Caco-2 (cell line): ENCODE results near the gene CACNA1I. TPM values are rescaled to one million over a fixed set of nuclear protein-coding genes. Genes with fewer than 3 reads are reported as not detected.

ENCODE experiments used
- BruUV-seq: library from RNA; stranded (reverse); fragments of 400-500 nt; replicated peaks from 2 replicates; lab custom pipeline; 2021; lab: Mats Ljungman, UMichigan
- CTCF ChIA-PET: fragments of 300-600 bp; sonication (Branson Sonifier 250); formaldehyde crosslinking; loops from one replicate; lab custom pipeline; 2022; ENCODE audit warnings: antibody characterized with exemption; lab: Charles Lee
- POLR2A ChIA-PET: fragments of 300-600 bp; sonication (Branson Sonifier 250); formaldehyde crosslinking; loops from one replicate; lab custom pipeline; 2022; ENCODE audit warnings: antibody characterized with exemption; lab: Charles Lee
- DNase-seq, 2 experiments: peaks; one replicate each; pipeline versions ENCODE4 v3.0.0 to v3.0.0-alpha.2; 2020 to 2022
- H3K27me3 ChIP-seq: replicated peaks from 2 replicates; pipeline ENCODE4 v1.6.0; 2011; ENCODE audit warnings: low read length; ENCODE audit not compliant: control insufficient read depth, insufficient read depth
- H3K36me3 ChIP-seq: 2 replicates; pipeline ENCODE4 v1.5.1; 2011; ENCODE audit warnings: low read length; ENCODE audit not compliant: control insufficient read depth, insufficient read depth
- H3K4me1 ChIP-seq: fragments of 250-450 bp; sonication (Bioruptor Pico); 2 replicates; pipeline ENCODE4 v1.5.1; 2020; ENCODE audit warnings: mild to moderate bottlenecking
- H3K4me3 ChIP-seq: 2 replicates; pipeline ENCODE4 v1.5.1; 2011; ENCODE audit warnings: low read depth, mild to moderate bottlenecking, control low read depth, low read length
- H3K9me3 ChIP-seq: fragments of 250-450 bp; sonication (Bioruptor Pico); 2 replicates; pipeline ENCODE4 v1.5.1; 2020; ENCODE audit warnings: mild to moderate bottlenecking, moderate library complexity
- H3K27ac Mint-ChIP-seq: one replicate; pipeline ENCODE4 v1.8.0; 2022; ENCODE audit warnings: mixed read lengths; ENCODE audit not compliant: unreplicated experiment
- H3K27me3 Mint-ChIP-seq: one replicate; pipeline ENCODE4 v1.8.0; 2022; ENCODE audit warnings: mixed read lengths; ENCODE audit not compliant: insufficient read depth, unreplicated experiment
- H3K36me3 Mint-ChIP-seq: one replicate; pipeline ENCODE4 v1.8.0; 2022; ENCODE audit warnings: mild to moderate bottlenecking, mixed read lengths; ENCODE audit not compliant: insufficient read depth, unreplicated experiment
- H3K4me1 Mint-ChIP-seq: one replicate; pipeline ENCODE4 v1.8.0; 2022; ENCODE audit warnings: low read depth, mixed read lengths; ENCODE audit not compliant: unreplicated experiment
- H3K4me3 Mint-ChIP-seq: one replicate; pipeline ENCODE4 v1.8.0; 2022; ENCODE audit warnings: mild to moderate bottlenecking, moderate library complexity, mixed read lengths; ENCODE audit not compliant: unreplicated experiment
- H3K9me3 Mint-ChIP-seq: one replicate; pipeline ENCODE4 v1.8.0; 2022; ENCODE audit warnings: mixed read lengths; ENCODE audit not compliant: unreplicated experiment
- CTCF ChIP-seq, 2 experiments: fragments of 200-600 bp in 1 of 2; IDR thresholded peaks; 1 replicate in 1 of 2; 2 replicates in 1 of 2; pipeline versions ENCODE4 v1.5.1 to v1.8.0; 2011 to 2022; ENCODE audit warnings: antibody characterized with exemption in 1 of 2, control low read depth in 1 of 2, inconsistent platforms in 1 of 2, low read depth in 1 of 2, low read length in 1 of 2, mild to moderate bottlenecking in 1 of 2, moderate library complexity in 1 of 2; ENCODE audit not compliant: insufficient read depth in 1 of 2, severe bottlenecking in 1 of 2, unreplicated experiment in 1 of 2
- intact Hi-C: fragments of 100-400 bp; cut with micrococcal nuclease; formaldehyde crosslinking; loops from one replicate; pipeline ENCODE4 v1.10.0; 2022; ENCODE audit not compliant: unreplicated experiment
- total RNA-seq: library from RNA; stranded (reverse); gene quantifications from 2 replicates; pipeline ENCODE4 v1.2.3, GENCODE V29; 2022

Gene CACNA1I
- total RNA-seq, 1 experiment from 2014 or later, result not detected

- no peak overlapping the region for H3K4me3 ChIP-seq
- Mint-ChIP-seq H3K27me3 (peaks cover 4% of the 10 kb centered on the region), H3K4me3 (no peak overlapping the region), H3K27ac (no peak overlapping the region), H3K9me3 (no peaks in the 10 kb centered on the region), H3K36me3 (no peaks in the 10 kb centered on the region), H3K4me1 (no peaks in the 10 kb centered on the region)
- no peak for DNase-seq
- CTCF ChIA-PET, result no interaction called here
- no peaks in the 10 kb centered on the region for H3K9me3 ChIP-seq
- no peaks in the 10 kb centered on the region for H3K27me3 ChIP-seq
- no peaks in the 10 kb centered on the region for H3K36me3 ChIP-seq
- TF ChIP-seq CTCF (IDR thresholded peaks at IDR 0.05; ENCODE audit: insufficient read depth in 1 of 2, low read depth in 1 of 2, low read length in 1 of 2, severe bottlenecking in 1 of 2, unreplicated experiment in 1 of 2), result no peak
- no TSS peak for BruUV-seq
- intact Hi-C loops, result no loop called here
- POLR2A ChIA-PET, result no interaction called here
- no peaks in the 10 kb centered on the region for H3K4me1 ChIP-seq
Observed at GRCh38 chr22:39630721-39631120, 60.2 kb downstream of the CACNA1I start.

DNA sequence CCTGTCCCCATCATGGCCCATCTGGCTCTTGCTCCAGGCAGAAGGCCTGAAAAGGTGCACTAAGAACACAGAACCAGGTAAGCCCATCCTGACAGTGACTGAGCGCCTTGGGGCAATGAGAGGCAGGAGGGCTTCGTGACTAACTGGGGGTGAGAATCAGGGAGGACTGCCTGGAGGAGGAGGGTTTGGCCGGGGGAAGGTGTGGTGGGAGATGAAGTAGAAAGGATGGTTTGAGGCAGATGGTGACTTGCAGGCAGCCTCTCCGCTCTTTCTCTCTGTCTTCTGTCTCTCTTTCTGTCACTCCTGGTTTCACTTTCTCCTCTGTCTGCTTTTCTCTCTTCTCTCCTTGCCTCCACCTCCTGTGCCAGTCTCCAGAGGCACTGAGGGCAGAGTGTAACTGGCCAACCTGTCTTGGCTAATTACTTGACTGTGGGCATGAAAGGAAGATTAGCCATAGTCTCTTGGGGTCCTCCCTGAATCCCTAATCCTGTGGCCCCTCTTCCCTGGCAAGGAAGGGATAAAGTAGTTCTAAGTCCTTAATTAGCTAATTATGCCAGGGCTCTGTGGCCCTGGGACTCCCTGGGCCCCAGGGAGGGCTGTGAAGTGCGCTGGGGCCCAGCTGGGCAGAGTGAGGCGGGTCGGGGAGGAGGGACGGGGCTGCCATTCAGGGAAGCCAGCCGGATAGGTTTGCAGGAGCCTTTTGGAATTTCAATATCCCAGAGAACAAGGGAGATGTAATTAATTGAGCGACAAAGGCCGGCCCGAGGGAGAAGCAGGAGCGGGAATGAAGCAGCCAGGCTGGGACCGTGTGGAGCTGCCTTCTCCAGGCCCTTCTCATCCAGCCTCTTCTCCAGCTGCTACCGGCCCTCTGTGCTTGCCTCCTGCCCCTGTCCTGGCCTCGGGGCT lies 61.1 kb downstream of the CACNA1I start:
- ChIA-PET CTCF (no interaction called here), POLR2A (no interaction called here)
- Histone ChIP-seq H3K27me3 (no peaks in the 10 kb centered on the region), H3K4me1 (no peaks in the 10 kb centered on the region), H3K36me3 (no peaks in the 10 kb centered on the region), H3K9me3 (no peaks in the 10 kb centered on the region), H3K4me3 (no peak overlapping the region)
- intact Hi-C loops, result no loop called here
- BruUV-seq, result no TSS peak
- Mint-ChIP-seq H3K4me3 (no peak overlapping the region), H3K27ac (no peak overlapping the region), H3K36me3 (no peaks in the 10 kb centered on the region), H3K4me1 (no peaks in the 10 kb centered on the region), H3K27me3 (peaks cover 4% of the 10 kb centered on the region), H3K9me3 (no peaks in the 10 kb centered on the region)
- TF ChIP-seq CTCF (IDR thresholded peaks at IDR 0.05; ENCODE audit: insufficient read depth in 1 of 2, low read depth in 1 of 2, low read length in 1 of 2, severe bottlenecking in 1 of 2, unreplicated experiment in 1 of 2), result no peak
- no peak for DNase-seq

GRCh38 chr22:39634530-39635405 lies 64.2 kb downstream of the CACNA1I start:
- H3K9me3 ChIP-seq, result no peaks in the 10 kb centered on the region
- no peaks in the 10 kb centered on the region for H3K36me3 Mint-ChIP-seq
- no peak overlapping the region for H3K4me3 ChIP-seq
- POLR2A ChIA-PET, result no interaction called here
- H3K36me3 ChIP-seq, result no peaks in the 10 kb centered on the region
- BruUV-seq, result no TSS peak
- intact Hi-C loops, result no loop called here
- DNase-seq, result no peak
- H3K9me3 Mint-ChIP-seq, result no peaks in the 10 kb centered on the region
- no peak for TF ChIP-seq CTCF (IDR thresholded peaks at IDR 0.05; ENCODE audit: insufficient read depth in 1 of 2, low read depth in 1 of 2, low read length in 1 of 2, severe bottlenecking in 1 of 2, unreplicated experiment in 1 of 2)
- no peak overlapping the region for H3K4me3 Mint-ChIP-seq
- CTCF ChIA-PET, result no interaction called here
- H3K27ac Mint-ChIP-seq, result no peak overlapping the region
- no peaks in the 10 kb centered on the region for H3K4me1 Mint-ChIP-seq
- no peaks in the 10 kb centered on the region for H3K27me3 ChIP-seq
- H3K4me1 ChIP-seq, result no peaks in the 10 kb centered on the region
- H3K27me3 Mint-ChIP-seq, result peaks cover 3% of the 10 kb centered on the region
